Uterus (tissue), 2 donors: Measurements from ENCODE around the gene FAM13B.

Experiments
- POLR2A ChIP-seq, 2 donors: fragments of 450-650 bp; IDR thresholded peaks; one replicate each; pipeline ENCODE4 v1.6.1; 2016; ENCODE audit warnings: antibody characterized with exemption in 2 of 2, mild to moderate bottlenecking in 1 of 2, moderate library complexity in 1 of 2
- TF ChIP-seq, protein P1 (sequence below), 4 experiments: fragments of 200-600 bp in 2 of 4; fragments of 450-650 bp in 2 of 4; sonication (generic) in 2 of 4; IDR thresholded peaks; one replicate each; pipeline ENCODE4 v1.5.1; 2016 to 2019; ENCODE audit warnings: antibody characterized with exemption in 4 of 4, mild to moderate bottlenecking in 2 of 4, moderate library complexity in 1 of 4

DNA sequence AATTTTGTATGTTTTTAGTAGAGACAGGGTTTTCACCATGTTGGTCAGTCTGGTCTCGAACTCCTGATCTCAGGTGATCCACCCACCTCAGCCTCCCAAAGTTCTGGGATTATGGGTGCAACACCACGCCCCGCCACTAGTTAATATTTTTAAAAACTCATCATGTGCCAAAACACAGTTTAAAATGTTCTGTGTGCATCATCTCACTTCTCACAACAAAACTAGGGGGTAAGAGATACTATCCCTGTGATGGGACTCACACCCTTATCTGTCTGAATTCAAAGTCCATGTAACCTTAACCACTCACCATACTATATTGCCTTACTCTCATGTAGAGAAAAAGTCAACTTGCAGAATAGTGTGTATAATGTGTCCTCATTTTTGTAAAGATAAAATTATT, 141.0 kb downstream of the FAM13B start:
- TF ChIP-seq, protein P1, sequence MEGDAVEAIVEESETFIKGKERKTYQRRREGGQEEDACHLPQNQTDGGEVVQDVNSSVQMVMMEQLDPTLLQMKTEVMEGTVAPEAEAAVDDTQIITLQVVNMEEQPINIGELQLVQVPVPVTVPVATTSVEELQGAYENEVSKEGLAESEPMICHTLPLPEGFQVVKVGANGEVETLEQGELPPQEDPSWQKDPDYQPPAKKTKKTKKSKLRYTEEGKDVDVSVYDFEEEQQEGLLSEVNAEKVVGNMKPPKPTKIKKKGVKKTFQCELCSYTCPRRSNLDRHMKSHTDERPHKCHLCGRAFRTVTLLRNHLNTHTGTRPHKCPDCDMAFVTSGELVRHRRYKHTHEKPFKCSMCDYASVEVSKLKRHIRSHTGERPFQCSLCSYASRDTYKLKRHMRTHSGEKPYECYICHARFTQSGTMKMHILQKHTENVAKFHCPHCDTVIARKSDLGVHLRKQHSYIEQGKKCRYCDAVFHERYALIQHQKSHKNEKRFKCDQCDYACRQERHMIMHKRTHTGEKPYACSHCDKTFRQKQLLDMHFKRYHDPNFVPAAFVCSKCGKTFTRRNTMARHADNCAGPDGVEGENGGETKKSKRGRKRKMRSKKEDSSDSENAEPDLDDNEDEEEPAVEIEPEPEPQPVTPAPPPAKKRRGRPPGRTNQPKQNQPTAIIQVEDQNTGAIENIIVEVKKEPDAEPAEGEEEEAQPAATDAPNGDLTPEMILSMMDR (IDR thresholded peaks at IDR 0.05) = no peak
- no peak for TF ChIP-seq POLR2A (IDR thresholded peaks at IDR 0.05)
